IPS-18a (cell line): ENCODE measurements around the gene TNFSF11.

Experiments
- H3K27ac ChIP-seq: one replicate; pipeline ENCODE4 v1.5.1; 2013; ENCODE audit warnings: low read length
- H3K27me3 ChIP-seq: one replicate; pipeline ENCODE4 v1.6.1; 2013; ENCODE audit warnings: mild to moderate bottlenecking, low read length; ENCODE audit not compliant: control insufficient read depth, insufficient read depth
- H3K36me3 ChIP-seq: one replicate; pipeline ENCODE4 v1.6.1; 2013; ENCODE audit warnings: low read depth, low read length; ENCODE audit not compliant: control insufficient read depth
- H3K4me1 ChIP-seq: one replicate; pipeline ENCODE4 v1.6.1; 2013; ENCODE audit warnings: low read depth, low read length; ENCODE audit not compliant: control insufficient read depth
- H3K4me3 ChIP-seq: one replicate; pipeline ENCODE4 v1.5.1; 2013; ENCODE audit warnings: low read length
- H3K9ac ChIP-seq: one replicate; pipeline ENCODE4 v1.6.1; 2013; ENCODE audit warnings: mild to moderate bottlenecking, low read length, moderate library complexity
- H3K9me3 ChIP-seq: one replicate; pipeline ENCODE4 v1.6.1; 2013; ENCODE audit warnings: low read depth, low read length; ENCODE audit not compliant: control insufficient read depth

The TNFSF11 gene

GRCh38 chr13:42592915-42593900 is 19.3 kb downstream of the TNFSF11 start:
- Histone ChIP-seq H3K4me3 (peak overlapping the region; percentile 29), H3K9me3 (no peaks in the 10 kb centered on the region), H3K4me1 (peaks cover 54% of the 10 kb centered on the region), H3K27ac (no peak overlapping the region), H3K27me3 (no peaks in the 10 kb centered on the region), H3K9ac (no peak overlapping the region), H3K36me3 (no peaks in the 10 kb centered on the region)

DNA sequence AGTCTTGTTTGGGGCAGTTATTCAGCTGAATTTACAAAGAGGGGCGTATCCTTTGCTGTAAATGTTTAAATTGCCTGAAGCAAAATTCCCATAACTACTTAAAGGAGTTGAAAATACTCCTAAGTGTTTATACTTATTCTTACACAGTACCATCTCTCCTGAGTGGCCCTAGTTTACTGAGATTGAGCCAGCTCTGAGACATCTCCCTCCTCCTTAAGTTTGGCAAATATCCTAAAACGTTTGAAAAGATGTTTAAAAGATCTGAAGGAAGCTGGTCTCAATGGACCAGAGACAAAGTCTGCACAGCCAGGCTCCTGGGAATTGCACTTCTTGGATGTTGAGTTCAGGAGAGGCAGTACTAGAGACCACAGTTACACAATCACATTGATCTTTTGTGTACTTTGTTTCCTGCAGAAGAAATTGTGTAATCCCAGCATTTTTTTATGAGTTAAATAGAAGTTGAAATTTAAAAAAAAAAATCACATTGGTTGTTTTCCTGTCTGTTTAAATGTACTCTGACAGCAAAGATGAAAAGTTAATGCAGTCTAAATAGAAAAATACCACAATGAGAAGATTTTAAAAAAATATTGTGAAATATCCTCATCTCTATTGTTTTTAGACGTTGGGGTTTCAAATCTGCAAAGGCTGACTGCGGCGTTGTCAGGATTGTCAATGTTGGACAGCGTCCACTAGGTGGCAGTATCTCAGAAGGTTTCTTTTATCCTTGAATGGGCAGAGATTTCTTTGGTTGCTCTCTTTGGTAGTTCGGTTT is 20.7 kb downstream of the TNFSF11 start:
- H3K9ac ChIP-seq: peak overlapping the region; percentile 10
- peaks cover 54% of the 10 kb centered on the region for H3K4me1 ChIP-seq
- no peak overlapping the region for H3K4me3 ChIP-seq
- no peaks in the 10 kb centered on the region for H3K9me3 ChIP-seq
- no peaks in the 10 kb centered on the region for H3K36me3 ChIP-seq
- H3K27ac ChIP-seq: peak overlapping the region; percentile 60
- H3K27me3 ChIP-seq: no peaks in the 10 kb centered on the region

GRCh38 chr13:42595253-42595571 is 21.3 kb downstream of the TNFSF11 start:
- Histone ChIP-seq H3K27ac (peak overlapping the region; percentile 33), H3K36me3 (no peaks in the 10 kb centered on the region), H3K4me3 (no peak overlapping the region), H3K9me3 (no peaks in the 10 kb centered on the region), H3K4me1 (peaks cover 54% of the 10 kb centered on the region), H3K9ac (no peak overlapping the region), H3K27me3 (no peaks in the 10 kb centered on the region)

GRCh38 chr13:42597505-42597904 is 23.6 kb downstream of the TNFSF11 start:
- peaks cover 44% of the 10 kb centered on the region for H3K4me1 ChIP-seq
- H3K9ac ChIP-seq: no peak overlapping the region
- no peak overlapping the region for H3K4me3 ChIP-seq
- no peaks in the 10 kb centered on the region for H3K9me3 ChIP-seq
- peaks cover 17% of the 10 kb centered on the region for H3K36me3 ChIP-seq
- H3K27ac ChIP-seq: no peak overlapping the region
- no peaks in the 10 kb centered on the region for H3K27me3 ChIP-seq

- Histone ChIP-seq H3K4me1 (peaks cover 13% of the 10 kb centered on the region), H3K9ac (no peak overlapping the region), H3K36me3 (peaks cover 23% of the 10 kb centered on the region), H3K9me3 (no peaks in the 10 kb centered on the region), H3K27me3 (no peaks in the 10 kb centered on the region), H3K27ac (no peak overlapping the region), H3K4me3 (no peak overlapping the region)
Observed at GRCh38 chr13:42600943-42601342, 27.0 kb downstream of the TNFSF11 start.

GRCh38 chr13:42602906-42603305 is 29.0 kb downstream of the TNFSF11 start:
- no peak overlapping the region for H3K4me3 ChIP-seq

DNA sequence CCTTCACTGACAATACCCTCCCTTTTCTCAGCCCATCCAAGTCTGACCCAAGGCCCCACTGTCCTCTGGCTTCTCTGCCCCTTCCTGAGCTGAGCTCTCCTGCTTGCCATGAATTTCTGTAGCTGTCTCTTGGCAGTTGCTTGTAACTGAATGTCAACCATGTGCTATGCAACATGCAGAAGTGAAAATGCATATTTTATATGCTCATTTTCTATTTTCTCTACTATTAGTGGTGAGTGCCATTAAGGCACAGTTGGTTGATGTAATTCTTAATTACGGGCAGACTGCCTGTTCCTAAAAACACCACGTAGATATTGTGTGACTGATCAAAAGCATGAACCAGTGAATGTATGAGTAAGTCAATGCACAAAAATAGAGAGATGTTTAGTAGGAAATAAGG is 29.6 kb downstream of the TNFSF11 start:
- Histone ChIP-seq H3K27me3 (no peaks in the 10 kb centered on the region), H3K9me3 (no peaks in the 10 kb centered on the region), H3K4me1 (no peaks in the 10 kb centered on the region), H3K4me3 (no peak overlapping the region), H3K9ac (no peak overlapping the region), H3K27ac (no peak overlapping the region), H3K36me3 (peaks cover 28% of the 10 kb centered on the region)

More at GRCh38 chr13:42602906-42603305, 29.0 kb downstream of the TNFSF11 start:
- Histone ChIP-seq H3K36me3 (peaks cover 28% of the 10 kb centered on the region), H3K9ac (no peak overlapping the region), H3K27ac (no peak overlapping the region), H3K27me3 (no peaks in the 10 kb centered on the region), H3K9me3 (no peaks in the 10 kb centered on the region), H3K4me1 (no peaks in the 10 kb centered on the region)

DNA sequence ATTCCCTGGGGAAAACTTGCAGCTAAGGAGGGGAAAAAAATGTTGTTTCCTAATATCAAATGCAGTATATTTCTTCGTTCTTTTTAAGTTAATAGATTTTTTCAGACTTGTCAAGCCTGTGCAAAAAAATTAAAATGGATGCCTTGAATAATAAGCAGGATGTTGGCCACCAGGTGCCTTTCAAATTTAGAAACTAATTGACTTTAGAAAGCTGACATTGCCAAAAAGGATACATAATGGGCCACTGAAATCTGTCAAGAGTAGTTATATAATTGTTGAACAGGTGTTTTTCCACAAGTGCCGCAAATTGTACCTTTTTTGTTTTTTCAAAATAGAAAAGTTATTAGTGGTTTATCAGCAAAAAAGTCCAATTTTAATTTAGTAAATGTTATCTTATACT is 33.6 kb downstream of the TNFSF11 start:
- Histone ChIP-seq H3K27me3 (no peaks in the 10 kb centered on the region), H3K9ac (no peak overlapping the region), H3K27ac (no peak overlapping the region), H3K4me3 (no peak overlapping the region), H3K4me1 (no peaks in the 10 kb centered on the region), H3K9me3 (no peaks in the 10 kb centered on the region), H3K36me3 (peaks cover 11% of the 10 kb centered on the region)

DNA sequence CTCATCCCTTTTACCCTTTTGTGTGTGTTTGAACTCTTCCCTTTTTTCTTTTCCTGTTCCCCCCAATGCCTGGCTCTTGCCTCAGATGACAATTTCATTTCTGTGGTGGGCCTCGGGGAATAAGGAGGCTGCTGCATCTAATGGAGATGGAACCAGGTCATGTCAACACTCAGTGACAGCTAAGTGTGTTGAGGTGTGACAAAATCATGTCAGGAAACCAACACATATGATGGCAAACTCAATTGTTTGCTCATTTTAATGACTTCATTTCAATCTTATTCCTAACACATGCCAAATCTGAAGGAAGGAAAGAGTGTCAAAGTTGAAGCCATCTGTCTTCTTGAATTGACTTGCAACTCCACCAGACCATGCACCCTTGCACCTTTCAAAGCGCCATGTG is 36.7 kb downstream of the TNFSF11 start:
- no peak overlapping the region for H3K9ac ChIP-seq
- H3K27ac ChIP-seq: no peak overlapping the region
- H3K4me3 ChIP-seq: no peak overlapping the region
- no peaks in the 10 kb centered on the region for H3K4me1 ChIP-seq
- H3K27me3 ChIP-seq: no peaks in the 10 kb centered on the region
- no peaks in the 10 kb centered on the region for H3K9me3 ChIP-seq
- H3K36me3 ChIP-seq: peaks cover 6% of the 10 kb centered on the region

DNA sequence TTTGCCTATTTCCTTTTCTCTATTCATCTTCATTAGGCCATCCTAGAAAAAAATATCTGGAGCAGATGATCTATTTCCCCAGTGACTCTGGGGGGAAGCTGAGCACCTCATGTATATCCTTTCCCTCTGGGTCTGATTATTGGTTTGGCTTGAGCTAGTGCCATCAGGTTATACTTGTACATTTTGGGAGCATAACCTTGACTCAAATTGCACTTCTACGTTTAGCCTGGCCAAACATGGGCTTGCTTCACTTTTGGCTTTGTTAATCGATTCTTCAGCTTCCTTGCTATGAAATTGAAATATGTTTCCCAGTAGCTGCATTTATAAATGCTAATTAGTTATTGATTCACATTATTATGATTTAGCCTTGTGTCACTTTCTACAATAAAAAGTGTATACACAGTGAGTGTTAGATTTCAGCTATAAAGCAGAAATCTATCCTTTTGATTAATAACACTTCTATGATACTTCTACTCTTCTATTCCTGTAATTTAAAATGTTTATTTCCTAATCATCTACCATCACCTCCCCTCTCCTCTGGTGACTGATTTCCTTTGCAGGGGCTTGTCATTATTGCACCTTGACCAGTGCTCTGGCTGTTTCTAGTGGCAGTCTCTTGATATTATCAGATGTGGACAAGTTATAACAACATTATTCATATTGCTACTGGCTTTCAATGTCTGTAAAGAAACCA is 37.3 kb downstream of the TNFSF11 start:
- Histone ChIP-seq H3K36me3 (peaks cover 6% of the 10 kb centered on the region), H3K4me1 (no peaks in the 10 kb centered on the region), H3K27ac (no peak overlapping the region), H3K4me3 (no peak overlapping the region), H3K9ac (no peak overlapping the region), H3K27me3 (no peaks in the 10 kb centered on the region), H3K9me3 (no peaks in the 10 kb centered on the region)

- no peak overlapping the region for H3K4me3 ChIP-seq
- no peaks in the 10 kb centered on the region for H3K36me3 ChIP-seq
- no peak overlapping the region for H3K27ac ChIP-seq
- peaks cover 5% of the 10 kb centered on the region for H3K4me1 ChIP-seq
- no peaks in the 10 kb centered on the region for H3K9me3 ChIP-seq
- no peaks in the 10 kb centered on the region for H3K27me3 ChIP-seq
- no peak overlapping the region for H3K9ac ChIP-seq
Observed at GRCh38 chr13:42612021-42612765, 38.2 kb downstream of the TNFSF11 start.
